Measurements from ENCODE around the gene TRPM3. TPM values are rescaled to one million over a fixed set of nuclear protein-coding genes. Genes with fewer than 3 reads are reported as not detected.

TRPM3 gene
- polyA plus RNA-seq, 3 donors: not detected

GRCh38 chr9:70988551-70988950, 132.9 kb downstream of the TRPM3 start:
- H3K79me2 ChIP-seq (ENCODE audit: insufficient read depth, low read length): no peaks in the 10 kb centered on the region
- no peaks in the 10 kb centered on the region for H3K4me1 Mint-ChIP-seq
- no peak overlapping the region for H2AFZ ChIP-seq (ENCODE audit: insufficient read depth, low read depth, low read length, poor library complexity, severe bottlenecking)
- H3K36me3 Mint-ChIP-seq: no peaks in the 10 kb centered on the region
- H3K4me1 ChIP-seq (ENCODE audit: control insufficient read depth in 1 of 2, insufficient read depth in 2 of 2, low read length in 2 of 2): no peaks in the 10 kb centered on the region
- H3K9me3 ChIP-seq (replicated peaks in 1 of 2; ENCODE audit: control insufficient read depth in 1 of 2, insufficient read depth in 1 of 2, low read length in 2 of 2): no peaks in the 10 kb centered on the region
- H3K9ac ChIP-seq (ENCODE audit: insufficient read depth, low read length, poor library complexity, severe bottlenecking): no peak overlapping the region
- H3K9me3 Mint-ChIP-seq: peaks cover 0 to 4% (median 2%) of the 10 kb centered on the region in 7 donors
- TF ChIP-seq, protein P1, sequence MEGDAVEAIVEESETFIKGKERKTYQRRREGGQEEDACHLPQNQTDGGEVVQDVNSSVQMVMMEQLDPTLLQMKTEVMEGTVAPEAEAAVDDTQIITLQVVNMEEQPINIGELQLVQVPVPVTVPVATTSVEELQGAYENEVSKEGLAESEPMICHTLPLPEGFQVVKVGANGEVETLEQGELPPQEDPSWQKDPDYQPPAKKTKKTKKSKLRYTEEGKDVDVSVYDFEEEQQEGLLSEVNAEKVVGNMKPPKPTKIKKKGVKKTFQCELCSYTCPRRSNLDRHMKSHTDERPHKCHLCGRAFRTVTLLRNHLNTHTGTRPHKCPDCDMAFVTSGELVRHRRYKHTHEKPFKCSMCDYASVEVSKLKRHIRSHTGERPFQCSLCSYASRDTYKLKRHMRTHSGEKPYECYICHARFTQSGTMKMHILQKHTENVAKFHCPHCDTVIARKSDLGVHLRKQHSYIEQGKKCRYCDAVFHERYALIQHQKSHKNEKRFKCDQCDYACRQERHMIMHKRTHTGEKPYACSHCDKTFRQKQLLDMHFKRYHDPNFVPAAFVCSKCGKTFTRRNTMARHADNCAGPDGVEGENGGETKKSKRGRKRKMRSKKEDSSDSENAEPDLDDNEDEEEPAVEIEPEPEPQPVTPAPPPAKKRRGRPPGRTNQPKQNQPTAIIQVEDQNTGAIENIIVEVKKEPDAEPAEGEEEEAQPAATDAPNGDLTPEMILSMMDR (IDR thresholded peaks at IDR 0.05): no peak
- no peaks in the 10 kb centered on the region for H3K27me3 ChIP-seq (ENCODE audit: control insufficient read depth in 2 of 2, insufficient read depth in 2 of 2, low read length in 2 of 2)
- no peaks in the 10 kb centered on the region for H4K20me1 ChIP-seq (ENCODE audit: insufficient read depth, low read length)
- H3K36me3 ChIP-seq (replicated peaks in 1 of 2; ENCODE audit: control insufficient read depth in 1 of 2, insufficient read depth in 2 of 2, low read length in 2 of 2): no peaks in the 10 kb centered on the region
- no peak overlapping the region for H3K27ac Mint-ChIP-seq
- WGBS (ENCODE audit: insufficient coverage): 80% methylated on average over 1 of the region's 1 CpG
- intact Hi-C loops (cut with micrococcal nuclease): no loop called here
- H3K4me3 ChIP-seq (replicated peaks in 1 of 3; ENCODE audit: low read depth in 2 of 3, low read length in 3 of 3): no peak overlapping the region
- H3K4me3 Mint-ChIP-seq: no peak overlapping the region
- no peaks in the 10 kb centered on the region for H3K27me3 Mint-ChIP-seq (ENCODE audit: low read depth in 3 of 3)
- H3K27ac ChIP-seq (ENCODE audit: low read depth in 1 of 2, low read length in 2 of 2): no peak overlapping the region
- no peak for DNase-seq
- H3K4me2 ChIP-seq (replicated peaks; ENCODE audit: extremely low read depth, low read length, poor library complexity, severe bottlenecking): no peak overlapping the region

DNA sequence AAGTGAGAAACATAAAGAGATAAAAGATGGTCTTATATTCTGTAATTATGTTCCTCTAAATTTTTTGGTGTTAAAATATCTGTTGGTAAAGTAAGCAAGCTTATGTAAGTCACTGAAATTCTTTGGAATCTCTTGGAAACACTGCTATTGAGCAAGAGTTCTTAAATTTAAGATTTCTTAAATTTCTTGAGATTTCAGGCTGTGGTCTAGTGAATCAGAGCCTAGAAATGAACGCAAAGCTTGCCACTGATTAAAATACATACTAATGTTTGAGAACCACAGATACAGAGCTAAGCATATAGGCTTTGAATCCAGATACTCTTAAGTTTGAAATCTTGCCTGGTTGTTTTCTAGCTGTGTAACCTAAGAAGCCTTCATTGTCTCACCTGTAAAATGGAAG, 133.4 kb downstream of the TRPM3 start:
- no CpG with 5 or more reads among the region's 1 CpG for WGBS (ENCODE audit: insufficient coverage)
- intact Hi-C loops (cut with micrococcal nuclease): no loop called here

More for the DNA sequence above, 133.4 kb downstream of the TRPM3 start:
- H3K27me3 Mint-ChIP-seq (ENCODE audit: low read depth in 3 of 3): no peaks in the 10 kb centered on the region
- Histone ChIP-seq H3K36me3 (replicated peaks in 1 of 2; ENCODE audit: control insufficient read depth in 1 of 2, insufficient read depth in 2 of 2, low read length in 2 of 2) (no peaks in the 10 kb centered on the region), H2AFZ (ENCODE audit: insufficient read depth, low read depth, low read length, poor library complexity, severe bottlenecking) (no peak overlapping the region), H3K27me3 (ENCODE audit: control insufficient read depth in 2 of 2, insufficient read depth in 2 of 2, low read length in 2 of 2) (no peaks in the 10 kb centered on the region), H3K9ac (ENCODE audit: insufficient read depth, low read length, poor library complexity, severe bottlenecking) (no peak overlapping the region), H3K9me3 (replicated peaks in 1 of 2; ENCODE audit: control insufficient read depth in 1 of 2, insufficient read depth in 1 of 2, low read length in 2 of 2) (no peaks in the 10 kb centered on the region), H4K20me1 (ENCODE audit: insufficient read depth, low read length) (no peaks in the 10 kb centered on the region), H3K4me3 (replicated peaks in 1 of 3; ENCODE audit: low read depth in 2 of 3, low read length in 3 of 3) (no peak overlapping the region), H3K79me2 (ENCODE audit: insufficient read depth, low read length) (no peaks in the 10 kb centered on the region), H3K4me1 (ENCODE audit: control insufficient read depth in 1 of 2, insufficient read depth in 2 of 2, low read length in 2 of 2) (no peaks in the 10 kb centered on the region), H3K4me2 (replicated peaks; ENCODE audit: extremely low read depth, low read length, poor library complexity, severe bottlenecking) (no peak overlapping the region), H3K27ac (ENCODE audit: low read depth in 1 of 2, low read length in 2 of 2) (no peak overlapping the region)
- H3K27ac Mint-ChIP-seq: no peak overlapping the region
- TF ChIP-seq, protein P1 (IDR thresholded peaks at IDR 0.05): no peak
- peaks cover 0 to 4% (median 3%) of the 10 kb centered on the region in 7 donors for H3K9me3 Mint-ChIP-seq
- no peak for DNase-seq
- H3K4me3 Mint-ChIP-seq: no peak overlapping the region
- no peaks in the 10 kb centered on the region for H3K36me3 Mint-ChIP-seq
- H3K4me1 Mint-ChIP-seq: no peaks in the 10 kb centered on the region

Data from CD14-positive monocyte (primary cell).